Measurements from ENCODE around the gene MTCH2.

- no peak for TF ChIP-seq CTCF (IDR thresholded peaks at IDR 0.05)
- TF ChIP-seq EZH2 (IDR thresholded peaks at IDR 0.05; ENCODE audit: borderline replicate concordance, insufficient read depth, low read depth, low read length, poor library complexity, severe bottlenecking): no peak
These were observed 71.6 kb downstream of the MTCH2 start for GRCh38 chr11:47570651-47571356.
